WTC11 (cell line): Measurements from ENCODE around the gene IPO8. TPM values are rescaled to one million over a fixed set of nuclear protein-coding genes. Genes with fewer than 3 reads are reported as not detected.

Source experiments
- ATAC-seq: fragments of 200-7000 bp; cut with Tn5 transposase; 2 replicates; pipeline ENCODE4 v1.10.0; 2021; ENCODE audit warnings: mild to moderate bottlenecking, moderate library complexity
- CTCF ChIA-PET: fragments of 300-600 bp; sonication (Branson Sonifier 250); formaldehyde crosslinking; loops from one replicate; lab custom pipeline; 2021; ENCODE audit warnings: antibody characterized with exemption; lab: Charles Lee
- POLR2A ChIA-PET: fragments of 350-600 bp; sonication (Branson Sonifier 250); formaldehyde crosslinking; loops from one replicate; lab custom pipeline; 2021; ENCODE audit warnings: antibody characterized with exemption; lab: Charles Lee
- DNase-seq: peaks from one replicate; pipeline ENCODE4 v3.0.0; 2021; ENCODE audit warnings: low spot score
- H3K27ac Mint-ChIP-seq: 2 replicates; pipeline ENCODE4 v1.8.0; 2021; ENCODE audit warnings: mixed read lengths
- H3K27me3 Mint-ChIP-seq: 2 replicates; pipeline ENCODE4 v1.8.0; 2021; ENCODE audit warnings: low read depth, mild to moderate bottlenecking, moderate library complexity, mixed read lengths
- H3K36me3 Mint-ChIP-seq: 2 replicates; pipeline ENCODE4 v1.8.0; 2021; ENCODE audit warnings: mixed read lengths
- H3K4me1 Mint-ChIP-seq: 2 replicates; pipeline ENCODE4 v1.8.0; 2022; ENCODE audit warnings: mixed read lengths
- H3K4me3 Mint-ChIP-seq: 2 replicates; pipeline ENCODE4 v1.8.0; 2021; ENCODE audit warnings: mild to moderate bottlenecking, moderate library complexity, mixed read lengths
- H3K9me3 Mint-ChIP-seq: 2 replicates; pipeline ENCODE4 v1.8.0; 2021; ENCODE audit warnings: mixed read lengths
- ATF1 ChIP-seq: sonication (generic); formaldehyde crosslinking; IDR thresholded peaks from 2 replicates; pipeline ENCODE4 v1.8.1; 2023; ENCODE audit warnings: mild to moderate bottlenecking, moderate library complexity, missing genetic modification reagents
- CREM ChIP-seq: sonication (generic); formaldehyde crosslinking; IDR thresholded peaks from 2 replicates; pipeline ENCODE4 v1.8.1; 2022; ENCODE audit warnings: mild to moderate bottlenecking, missing genetic modification reagents, moderate library complexity
- ETV6 ChIP-seq: sonication (generic); formaldehyde crosslinking; IDR thresholded peaks from 2 replicates; pipeline ENCODE4 v1.8.1; 2022; ENCODE audit warnings: mild to moderate bottlenecking, missing genetic modification reagents
- FOXJ3 ChIP-seq: sonication (generic); formaldehyde crosslinking; IDR thresholded peaks from 2 replicates; pipeline ENCODE4 v1.9.0; 2021; ENCODE audit warnings: missing genetic modification reagents, mild to moderate bottlenecking, borderline replicate concordance
- GTF2I ChIP-seq: fragments of 250-450 bp; sonication (Bioruptor Pico); conservative IDR thresholded peaks from 2 replicates; pipeline ENCODE4 v1.4.0; 2021; ENCODE audit warnings: mild to moderate bottlenecking
- HMGA2 ChIP-seq: fragments of 250-450 bp; sonication (Bioruptor Pico); IDR thresholded peaks from 2 replicates; pipeline ENCODE4 v1.4.0; 2021; ENCODE audit warnings: mild to moderate bottlenecking, moderate library complexity
- MXD4 ChIP-seq: fragments of 250-450 bp; sonication (Bioruptor Pico); IDR thresholded peaks from 2 replicates; pipeline ENCODE4 v1.8.0; 2021; ENCODE audit warnings: mild to moderate bottlenecking, moderate library complexity, borderline replicate concordance
- NR1H2 ChIP-seq: sonication (generic); formaldehyde crosslinking; IDR thresholded peaks from 2 replicates; pipeline ENCODE4 v1.9.0; 2021; ENCODE audit warnings: mild to moderate bottlenecking, moderate library complexity, missing genetic modification reagents
- SMAD3 ChIP-seq: sonication (generic); formaldehyde crosslinking; IDR thresholded peaks from 2 replicates; pipeline ENCODE4 v1.8.0; 2022; ENCODE audit warnings: missing genetic modification reagents, mild to moderate bottlenecking, borderline replicate concordance
- SOX15 ChIP-seq: fragments of 250-450 bp; sonication (Bioruptor Pico); IDR thresholded peaks from 2 replicates; pipeline ENCODE4 v1.9.0; 2021; ENCODE audit warnings: mild to moderate bottlenecking
- ZMAT4 ChIP-seq: fragments of 250-450 bp; sonication (Bioruptor Pico); IDR thresholded peaks from 2 replicates; pipeline ENCODE4 v1.9.0; 2021; ENCODE audit warnings: mild to moderate bottlenecking
- ZNF121 ChIP-seq: sonication (generic); formaldehyde crosslinking; IDR thresholded peaks from 2 replicates; pipeline ENCODE4 v1.8.0; 2023; ENCODE audit warnings: missing genetic modification reagents
- ZNF138 ChIP-seq: sonication (generic); formaldehyde crosslinking; conservative IDR thresholded peaks from 2 replicates; pipeline ENCODE4 v1.8.1; 2022; ENCODE audit warnings: mild to moderate bottlenecking, moderate library complexity, missing genetic modification reagents
- ZNF232 ChIP-seq: sonication (generic); formaldehyde crosslinking; IDR thresholded peaks from 2 replicates; pipeline ENCODE4 v1.8.0; 2022; ENCODE audit warnings: mild to moderate bottlenecking, missing genetic modification reagents
- ZNF263 ChIP-seq: sonication (generic); formaldehyde crosslinking; IDR thresholded peaks from 2 replicates; pipeline ENCODE4 v1.8.1; 2022; ENCODE audit warnings: low read depth, mild to moderate bottlenecking, moderate library complexity, missing genetic modification reagents
- ZNF416 ChIP-seq: fragments of 250-450 bp; sonication (Bioruptor Pico); IDR thresholded peaks from 2 replicates; pipeline ENCODE4 v1.9.0; 2021; ENCODE audit warnings: mild to moderate bottlenecking, inconsistent platforms
- total RNA-seq: library from RNA; stranded (reverse); gene quantifications from 3 replicates; pipeline ENCODE4 v1.2.3, GENCODE V29; 2021
- TF ChIP-seq, protein P1 (sequence below): sonication (generic); formaldehyde crosslinking; IDR thresholded peaks from 2 replicates; pipeline ENCODE4 v1.8.0; 2022; ENCODE audit warnings: mild to moderate bottlenecking, missing genetic modification reagents
- TF ChIP-seq, protein P2 (sequence below): sonication (generic); formaldehyde crosslinking; IDR thresholded peaks from 2 replicates; pipeline ENCODE4 v1.8.0; 2022; ENCODE audit warnings: mild to moderate bottlenecking, missing genetic modification reagents
- TF ChIP-seq, protein P3 (sequence below): sonication (generic); formaldehyde crosslinking; IDR thresholded peaks from 2 replicates; pipeline ENCODE4 v1.8.0; 2022; ENCODE audit warnings: mild to moderate bottlenecking, missing genetic modification reagents
- TF ChIP-seq, protein P4 (sequence below): fragments of 250-450 bp; sonication (Bioruptor Pico); IDR thresholded peaks from 2 replicates; pipeline ENCODE4 v1.9.0; 2021; ENCODE audit warnings: moderate library complexity, mild to moderate bottlenecking, inconsistent platforms, borderline replicate concordance
- TF ChIP-seq, protein P5 (sequence below): sonication (generic); formaldehyde crosslinking; IDR thresholded peaks from 2 replicates; pipeline ENCODE4 v1.8.0; 2022; ENCODE audit warnings: mild to moderate bottlenecking, missing genetic modification reagents
- TF ChIP-seq, protein P6 (sequence below): sonication (generic); formaldehyde crosslinking; IDR thresholded peaks from 2 replicates; pipeline ENCODE4 v1.8.1; 2023; ENCODE audit warnings: mild to moderate bottlenecking, missing genetic modification reagents

IPO8 gene
- total RNA-seq, 1 experiment from 2014 or later, result 44.8 TPM

DNA sequence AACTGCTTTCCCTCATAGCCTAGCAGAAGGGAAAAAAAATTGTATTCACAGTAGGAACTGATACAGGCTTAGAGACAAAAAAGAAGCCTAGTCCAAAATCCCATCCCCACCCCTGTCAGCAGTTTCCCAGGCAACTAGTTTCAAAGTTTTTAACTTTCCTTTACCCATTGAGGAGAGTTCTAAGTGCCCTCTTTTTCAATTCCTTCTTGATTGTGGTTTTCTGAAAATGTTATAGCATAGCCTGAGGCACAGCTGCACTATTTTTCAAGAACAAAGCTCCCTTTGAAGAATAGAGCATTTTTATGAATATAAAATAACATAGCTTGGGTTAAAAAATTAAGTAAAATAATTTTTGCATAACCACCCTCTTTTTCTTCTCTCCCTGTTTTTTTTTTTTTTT lies 81.6 kb downstream of the IPO8 start:
- DNase-seq (no peak), ATAC-seq (no peak)
- peaks cover 16% of the 10 kb centered on the region for H3K9me3 Mint-ChIP-seq
- ChIA-PET POLR2A (interaction anchor here (0.7 kb wide), 1 partner anchor 67 kb away, joined by 4 read pairs; no protein-coding TSS in a partner anchor), CTCF (no interaction called here)
- H3K27me3 Mint-ChIP-seq, result peaks cover 3% of the 10 kb centered on the region; the same call in 1 of the 2 replicates
- no peak overlapping the region for H3K27ac Mint-ChIP-seq
- H3K4me3 Mint-ChIP-seq, result no peak overlapping the region
- TF ChIP-seq NR1H2 (CRISPR knock-in tag) (no peak), SMAD3 (CRISPR knock-in tag) (no peak), ETV6 (no peak), FOXJ3 (CRISPR knock-in tag) (no peak), ZMAT4 (CRISPR knock-in tag) (no peak), ATF1 (CRISPR knock-in tag) (no peak), ZNF138 (no peak), ZNF121 (no peak), MXD4 (CRISPR knock-in tag) (no peak), SOX15 (no peak), CREM (CRISPR knock-in tag) (no peak), GTF2I (no peak), ZNF416 (no peak)
- TF ChIP-seq, protein P1, sequence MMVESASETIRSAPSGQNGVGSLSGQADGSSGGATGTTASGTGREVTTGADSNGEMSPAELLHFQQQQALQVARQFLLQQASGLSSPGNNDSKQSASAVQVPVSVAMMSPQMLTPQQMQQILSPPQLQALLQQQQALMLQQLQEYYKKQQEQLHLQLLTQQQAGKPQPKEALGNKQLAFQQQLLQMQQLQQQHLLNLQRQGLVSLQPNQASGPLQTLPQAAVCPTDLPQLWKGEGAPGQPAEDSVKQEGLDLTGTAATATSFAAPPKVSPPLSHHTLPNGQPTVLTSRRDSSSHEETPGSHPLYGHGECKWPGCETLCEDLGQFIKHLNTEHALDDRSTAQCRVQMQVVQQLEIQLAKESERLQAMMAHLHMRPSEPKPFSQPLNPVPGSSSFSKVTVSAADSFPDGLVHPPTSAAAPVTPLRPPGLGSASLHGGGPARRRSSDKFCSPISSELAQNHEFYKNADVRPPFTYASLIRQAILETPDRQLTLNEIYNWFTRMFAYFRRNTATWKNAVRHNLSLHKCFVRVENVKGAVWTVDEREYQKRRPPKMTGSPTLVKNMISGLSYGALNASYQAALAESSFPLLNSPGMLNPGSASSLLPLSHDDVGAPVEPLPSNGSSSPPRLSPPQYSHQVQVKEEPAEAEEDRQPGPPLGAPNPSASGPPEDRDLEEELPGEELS (CRISPR knock-in tag), result no peak
- TF ChIP-seq, protein P2, sequence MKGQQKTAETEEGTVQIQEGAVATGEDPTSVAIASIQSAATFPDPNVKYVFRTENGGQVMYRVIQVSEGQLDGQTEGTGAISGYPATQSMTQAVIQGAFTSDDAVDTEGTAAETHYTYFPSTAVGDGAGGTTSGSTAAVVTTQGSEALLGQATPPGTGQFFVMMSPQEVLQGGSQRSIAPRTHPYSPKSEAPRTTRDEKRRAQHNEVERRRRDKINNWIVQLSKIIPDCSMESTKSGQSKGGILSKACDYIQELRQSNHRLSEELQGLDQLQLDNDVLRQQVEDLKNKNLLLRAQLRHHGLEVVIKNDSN (CRISPR knock-in tag), result no peak
- TF ChIP-seq, protein P3, sequence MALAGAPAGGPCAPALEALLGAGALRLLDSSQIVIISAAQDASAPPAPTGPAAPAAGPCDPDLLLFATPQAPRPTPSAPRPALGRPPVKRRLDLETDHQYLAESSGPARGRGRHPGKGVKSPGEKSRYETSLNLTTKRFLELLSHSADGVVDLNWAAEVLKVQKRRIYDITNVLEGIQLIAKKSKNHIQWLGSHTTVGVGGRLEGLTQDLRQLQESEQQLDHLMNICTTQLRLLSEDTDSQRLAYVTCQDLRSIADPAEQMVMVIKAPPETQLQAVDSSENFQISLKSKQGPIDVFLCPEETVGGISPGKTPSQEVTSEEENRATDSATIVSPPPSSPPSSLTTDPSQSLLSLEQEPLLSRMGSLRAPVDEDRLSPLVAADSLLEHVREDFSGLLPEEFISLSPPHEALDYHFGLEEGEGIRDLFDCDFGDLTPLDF (CRISPR knock-in tag), result no peak
- peaks cover 7% of the 10 kb centered on the region for H3K36me3 Mint-ChIP-seq
- H3K4me1 Mint-ChIP-seq, result peaks cover 4% of the 10 kb centered on the region

DNA sequence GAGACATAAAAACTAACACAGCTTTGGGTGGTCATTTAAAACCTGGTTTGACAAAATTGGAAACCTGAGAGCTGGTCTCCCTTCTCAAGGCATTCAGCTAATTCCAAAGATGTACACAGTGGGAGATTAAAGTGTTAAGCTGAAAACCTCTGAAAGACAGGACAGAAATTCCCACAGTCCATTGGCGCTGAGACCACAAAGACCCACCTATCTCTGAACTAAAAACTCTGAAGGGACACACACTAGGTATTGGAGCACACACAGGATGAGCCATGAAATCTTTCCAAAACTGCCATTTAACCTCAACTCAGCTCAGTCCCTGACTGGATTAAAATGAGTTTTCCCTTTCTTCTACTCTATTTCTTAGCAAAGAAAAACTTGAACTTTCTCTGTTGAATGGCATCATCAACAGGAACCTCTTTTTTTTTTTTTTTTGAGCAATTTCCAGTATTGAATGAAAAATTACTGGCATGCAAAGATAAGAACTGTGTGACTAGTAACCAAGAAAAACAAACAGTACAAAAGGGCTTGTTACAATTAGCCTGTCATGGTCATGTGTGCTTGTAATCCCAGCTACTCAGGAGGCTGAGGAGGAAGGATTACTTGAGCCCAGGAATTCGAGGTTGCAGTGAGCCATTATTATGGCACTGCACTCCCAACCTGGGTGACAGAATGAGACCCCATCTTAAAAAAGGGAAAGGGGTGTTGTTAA lies 82.4 kb downstream of the IPO8 start:
- TF ChIP-seq, protein P4, sequence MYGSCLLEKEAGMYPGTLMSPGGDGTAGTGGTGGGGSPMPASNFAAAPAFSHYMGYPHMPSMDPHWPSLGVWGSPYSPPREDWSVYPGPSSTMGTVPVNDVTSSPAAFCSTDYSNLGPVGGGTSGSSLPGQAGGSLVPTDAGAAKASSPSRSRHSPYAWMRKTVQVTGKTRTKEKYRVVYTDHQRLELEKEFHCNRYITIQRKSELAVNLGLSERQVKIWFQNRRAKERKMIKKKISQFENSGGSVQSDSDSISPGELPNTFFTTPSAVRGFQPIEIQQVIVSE, result no peak
- TF ChIP-seq, protein P1 (CRISPR knock-in tag), result no peak
- TF ChIP-seq, protein P5, sequence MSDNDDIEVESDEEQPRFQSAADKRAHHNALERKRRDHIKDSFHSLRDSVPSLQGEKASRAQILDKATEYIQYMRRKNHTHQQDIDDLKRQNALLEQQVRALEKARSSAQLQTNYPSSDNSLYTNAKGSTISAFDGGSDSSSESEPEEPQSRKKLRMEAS (CRISPR knock-in tag), result no peak
- TF ChIP-seq NR1H2 (CRISPR knock-in tag), result no peak
- no peak for TF ChIP-seq ZNF232 (CRISPR knock-in tag)
- no peak for TF ChIP-seq ZNF416
- no peak for TF ChIP-seq ZNF138
- TF ChIP-seq HMGA2 (CRISPR knock-in tag), result no peak
- no peak for TF ChIP-seq ZNF263
- TF ChIP-seq, protein P6, sequence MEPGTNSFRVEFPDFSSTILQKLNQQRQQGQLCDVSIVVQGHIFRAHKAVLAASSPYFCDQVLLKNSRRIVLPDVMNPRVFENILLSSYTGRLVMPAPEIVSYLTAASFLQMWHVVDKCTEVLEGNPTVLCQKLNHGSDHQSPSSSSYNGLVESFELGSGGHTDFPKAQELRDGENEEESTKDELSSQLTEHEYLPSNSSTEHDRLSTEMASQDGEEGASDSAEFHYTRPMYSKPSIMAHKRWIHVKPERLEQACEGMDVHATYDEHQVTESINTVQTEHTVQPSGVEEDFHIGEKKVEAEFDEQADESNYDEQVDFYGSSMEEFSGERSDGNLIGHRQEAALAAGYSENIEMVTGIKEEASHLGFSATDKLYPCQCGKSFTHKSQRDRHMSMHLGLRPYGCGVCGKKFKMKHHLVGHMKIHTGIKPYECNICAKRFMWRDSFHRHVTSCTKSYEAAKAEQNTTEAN, result no peak
- POLR2A ChIA-PET, result interaction anchor here (0.7 kb wide), 1 partner anchor 106 kb away, joined by 5 read pairs; no protein-coding TSS in a partner anchor
- Mint-ChIP-seq H3K27ac (no peak overlapping the region), H3K27me3 (peaks cover 3% of the 10 kb centered on the region; the same call in 1 of the 2 replicates), H3K9me3 (peaks cover 23% of the 10 kb centered on the region), H3K36me3 (peaks cover 7% of the 10 kb centered on the region), H3K4me3 (no peak overlapping the region), H3K4me1 (peaks cover 4% of the 10 kb centered on the region)
- ATAC-seq, result no peak
- no peak for DNase-seq
- CTCF ChIA-PET, result no interaction called here
